Activated naive CD8-positive, alpha-beta T cell (primary cell): Measurements from ENCODE around the gene ABCC1.
"Not testable (repeated sequence)": the region's sequence is repeated elsewhere in the genome, so short reads cannot be mapped to it uniquely, and the experiment has no call there.

Experiments
- H3K27ac Mint-ChIP-seq: one replicate; pipeline ENCODE4 v1.8.0; 2021; ENCODE audit warnings: mixed read lengths
- H3K27me3 Mint-ChIP-seq: one replicate; pipeline ENCODE4 v1.8.0; 2021; ENCODE audit warnings: mixed read lengths
- H3K36me3 Mint-ChIP-seq: one replicate; pipeline ENCODE4 v1.8.0; 2021; ENCODE audit warnings: mixed read lengths
- H3K4me1 Mint-ChIP-seq: one replicate; pipeline ENCODE4 v1.8.0; 2021; ENCODE audit warnings: low read depth, mixed read lengths
- H3K4me3 Mint-ChIP-seq: one replicate; pipeline ENCODE4 v1.8.0; 2021; ENCODE audit warnings: mild to moderate bottlenecking, mixed read lengths
- H3K9me3 Mint-ChIP-seq: one replicate; pipeline ENCODE4 v1.8.0; 2021; ENCODE audit warnings: low read depth, mixed read lengths

The ABCC1 gene

DNA sequence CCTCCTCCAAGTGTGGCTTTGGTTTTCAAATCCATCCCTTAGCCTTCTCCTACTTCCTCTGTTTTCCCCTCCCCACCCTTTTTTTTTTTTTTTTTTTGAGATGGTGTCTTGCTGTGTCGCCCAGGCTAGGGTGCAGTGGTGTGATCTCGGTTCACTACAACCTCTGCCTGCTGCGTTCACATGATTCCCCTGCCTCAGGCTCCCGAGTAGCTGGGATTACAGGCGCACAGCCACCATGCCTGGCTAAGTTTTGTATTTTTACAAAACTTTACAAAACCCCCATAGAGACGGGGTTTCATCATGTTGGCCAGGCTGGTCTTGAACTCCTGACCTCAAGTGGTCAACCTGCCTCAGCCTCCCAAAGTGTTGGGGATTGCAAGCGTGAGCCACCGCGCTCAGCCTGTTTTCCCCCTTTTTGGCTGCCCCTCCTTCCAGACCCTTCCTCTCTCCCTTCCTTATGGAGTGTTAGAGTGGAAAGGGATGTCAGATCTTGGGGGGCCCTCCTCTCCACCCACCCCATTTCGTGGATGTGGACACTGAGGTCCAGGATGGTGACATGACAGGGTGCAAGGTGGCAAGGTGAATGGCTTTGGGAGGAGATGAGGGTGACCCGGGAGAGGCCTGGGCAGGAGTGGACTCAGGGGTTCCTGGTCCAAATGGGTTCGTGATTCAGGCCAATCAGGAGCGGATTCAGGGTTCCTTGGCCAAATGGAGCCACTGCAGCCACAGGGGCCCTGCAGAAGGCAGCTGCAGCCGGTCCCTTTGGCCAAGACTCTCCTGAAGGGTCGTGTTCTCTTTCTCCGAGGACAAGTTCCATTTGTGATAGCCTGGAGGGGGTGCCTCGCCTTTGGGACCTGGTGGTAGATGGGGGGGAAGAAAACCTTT, 4.8 kb downstream of the ABCC1 start:
- Mint-ChIP-seq H3K27ac (peak overlapping the region; percentile 84), H3K4me3 (no peak overlapping the region), H3K4me1 (peaks cover 65% of the 10 kb centered on the region), H3K9me3 (no peaks in the 10 kb centered on the region), H3K27me3 (no peaks in the 10 kb centered on the region), H3K36me3 (peaks cover 9% of the 10 kb centered on the region)

DNA sequence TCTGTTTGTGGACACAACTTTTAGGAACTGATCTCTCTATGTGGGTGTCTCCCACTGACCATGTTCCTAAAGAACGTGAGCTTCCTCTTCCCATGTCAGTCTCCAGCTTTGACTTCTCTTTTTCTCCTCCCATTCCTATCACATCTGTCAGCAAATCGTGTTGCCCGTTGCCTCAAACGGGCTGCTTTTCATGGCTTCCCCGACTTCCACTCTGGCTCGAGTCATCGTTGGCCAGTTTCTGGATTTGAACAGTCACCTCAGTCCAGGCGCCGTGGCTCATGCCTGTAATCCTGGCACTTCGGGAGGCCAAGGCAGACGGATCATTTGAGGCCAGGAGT, 5.4 kb downstream of the ABCC1 start:
- H3K9me3 Mint-ChIP-seq: no peaks in the 10 kb centered on the region
- H3K36me3 Mint-ChIP-seq: peaks cover 9% of the 10 kb centered on the region
- H3K4me1 Mint-ChIP-seq: peaks cover 71% of the 10 kb centered on the region
- H3K27ac Mint-ChIP-seq: peak overlapping the region; percentile 84
- H3K4me3 Mint-ChIP-seq: peak overlapping the region; percentile 27
- no peaks in the 10 kb centered on the region for H3K27me3 Mint-ChIP-seq

DNA sequence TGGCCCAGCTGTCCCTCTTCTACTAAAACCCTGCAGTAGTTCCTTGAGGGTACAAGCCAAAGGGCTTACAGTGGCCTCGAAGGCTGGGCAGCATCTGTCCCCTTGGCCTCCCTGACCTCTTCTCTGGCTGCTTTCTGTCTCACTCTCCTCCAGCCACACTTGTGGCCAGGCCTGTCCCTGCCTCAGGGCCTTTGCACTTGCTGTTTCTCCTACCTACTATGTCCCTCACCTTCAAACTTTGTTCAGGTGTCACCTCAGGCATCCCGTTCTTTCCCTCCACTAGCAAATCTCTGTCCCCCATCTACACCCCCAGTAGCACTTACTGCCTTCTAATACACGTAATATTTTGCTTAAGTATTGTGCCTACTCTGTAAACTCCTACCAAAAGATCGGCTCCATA, 6.0 kb downstream of the ABCC1 start:
- peaks cover 77% of the 10 kb centered on the region for H3K4me1 Mint-ChIP-seq
- peaks cover 9% of the 10 kb centered on the region for H3K36me3 Mint-ChIP-seq
- H3K27me3 Mint-ChIP-seq: no peaks in the 10 kb centered on the region
- peak overlapping the region; percentile 38 for H3K4me3 Mint-ChIP-seq
- no peaks in the 10 kb centered on the region for H3K9me3 Mint-ChIP-seq
- H3K27ac Mint-ChIP-seq: peak overlapping the region; percentile 84

DNA sequence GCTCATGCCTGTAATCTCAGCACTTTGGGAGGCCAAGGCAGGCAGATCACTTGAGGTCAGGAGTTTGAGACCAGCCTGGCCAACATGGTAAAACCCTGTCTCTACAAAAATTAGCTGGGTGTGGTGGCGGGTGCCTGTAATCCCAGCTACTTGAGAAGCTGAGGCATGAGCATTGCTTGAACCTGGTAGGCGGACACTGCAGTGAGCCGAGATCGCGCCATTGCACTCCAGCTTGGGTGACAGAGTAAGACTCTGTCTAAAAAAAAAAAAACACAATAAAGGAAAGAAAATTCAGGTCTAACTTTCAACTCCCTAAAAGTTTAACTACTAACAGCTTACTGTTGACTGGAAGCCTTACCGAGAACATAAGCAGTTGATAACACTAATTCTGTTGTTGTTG, 6.7 kb downstream of the ABCC1 start:
- H3K9me3 Mint-ChIP-seq, H3K4me3 Mint-ChIP-seq, H3K36me3 Mint-ChIP-seq, H3K27me3 Mint-ChIP-seq: not testable (repeated sequence)
- Mint-ChIP-seq H3K4me1 (peaks cover 81% of the 10 kb centered on the region), H3K27ac (peak overlapping the region; percentile 84)

DNA sequence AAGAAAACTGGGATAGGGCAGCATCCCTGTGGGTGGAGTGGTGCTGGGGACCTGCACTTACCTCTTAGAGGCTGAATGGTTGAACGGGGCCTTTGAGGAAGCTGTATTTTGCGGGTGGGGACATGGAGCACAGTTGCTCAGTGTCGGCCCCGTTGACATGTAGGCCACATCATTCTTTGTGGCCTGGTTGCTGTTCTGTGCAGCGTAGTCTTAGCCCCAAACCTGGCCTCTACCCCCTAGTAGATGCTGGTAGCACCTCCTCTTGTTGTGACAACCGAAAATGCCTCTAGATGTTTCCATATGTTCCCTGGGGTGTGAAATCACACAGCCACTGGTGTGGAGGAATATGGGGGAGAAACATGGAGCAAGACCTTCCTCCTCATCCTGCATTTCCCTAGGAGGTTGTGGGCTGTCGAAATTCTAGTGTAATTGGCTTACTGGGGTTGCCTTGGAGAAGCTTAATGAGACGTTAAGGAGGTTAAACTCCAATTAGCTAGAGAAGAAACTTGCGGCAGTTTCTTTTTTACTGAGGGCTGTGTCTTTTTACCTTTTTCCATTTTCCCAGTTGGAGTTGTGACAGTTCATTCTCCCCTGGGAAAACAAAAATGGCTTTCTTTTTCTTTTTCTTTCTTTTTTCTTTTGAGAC, 9.4 kb downstream of the ABCC1 start:
- no peaks in the 10 kb centered on the region for H3K9me3 Mint-ChIP-seq
- peak overlapping the region; percentile 97 for H3K27ac Mint-ChIP-seq
- no peaks in the 10 kb centered on the region for H3K27me3 Mint-ChIP-seq
- peaks cover 15% of the 10 kb centered on the region for H3K36me3 Mint-ChIP-seq
- peaks cover 83% of the 10 kb centered on the region for H3K4me1 Mint-ChIP-seq
- H3K4me3 Mint-ChIP-seq: peak overlapping the region; percentile 23

DNA sequence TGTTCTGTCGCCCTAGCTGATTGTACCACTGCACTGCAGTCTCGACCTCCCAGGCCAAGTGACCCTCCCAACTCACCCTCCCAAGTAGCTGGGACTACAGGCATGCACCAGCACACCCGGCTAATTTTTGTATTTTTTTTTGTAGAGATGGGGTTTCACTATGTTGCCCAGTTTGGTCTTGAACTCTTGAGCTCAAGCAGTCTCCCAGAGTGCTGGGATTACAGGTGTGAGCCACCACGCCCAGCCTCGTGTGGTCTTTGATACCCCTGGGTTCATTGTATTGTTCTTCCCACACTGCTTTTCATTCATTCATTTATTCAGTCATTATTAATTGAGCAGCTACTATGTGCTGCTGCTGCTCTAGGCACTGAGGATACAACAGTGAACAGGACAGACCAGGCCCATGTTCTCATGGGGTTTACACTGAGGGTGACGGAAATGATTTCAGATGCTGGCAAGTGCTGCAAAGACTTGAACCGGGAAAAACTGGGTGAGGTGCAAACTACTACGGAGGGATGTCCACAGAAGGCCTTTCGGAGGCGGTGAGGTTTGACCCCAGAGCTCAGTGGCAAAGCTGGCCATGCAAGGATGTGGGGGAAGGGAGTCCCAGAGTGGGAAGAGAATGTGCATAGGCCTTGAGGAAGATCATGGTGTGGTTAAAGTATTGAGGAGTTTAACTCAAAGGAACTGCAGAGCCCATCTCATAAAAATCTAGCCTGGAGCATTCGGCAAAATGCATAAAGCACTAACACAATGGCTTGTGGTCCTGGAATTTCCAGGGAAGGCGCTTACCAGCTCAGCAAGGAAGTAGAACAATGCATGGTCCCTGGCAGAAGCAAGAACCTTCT, 10.9 kb downstream of the ABCC1 start:
- H3K27ac Mint-ChIP-seq: peak overlapping the region; percentile 97
- H3K4me1 Mint-ChIP-seq: peaks cover 85% of the 10 kb centered on the region
- peak overlapping the region; percentile 70 for H3K4me3 Mint-ChIP-seq
- H3K9me3 Mint-ChIP-seq: no peaks in the 10 kb centered on the region
- H3K36me3 Mint-ChIP-seq: peaks cover 15% of the 10 kb centered on the region
- H3K27me3 Mint-ChIP-seq: no peaks in the 10 kb centered on the region

DNA sequence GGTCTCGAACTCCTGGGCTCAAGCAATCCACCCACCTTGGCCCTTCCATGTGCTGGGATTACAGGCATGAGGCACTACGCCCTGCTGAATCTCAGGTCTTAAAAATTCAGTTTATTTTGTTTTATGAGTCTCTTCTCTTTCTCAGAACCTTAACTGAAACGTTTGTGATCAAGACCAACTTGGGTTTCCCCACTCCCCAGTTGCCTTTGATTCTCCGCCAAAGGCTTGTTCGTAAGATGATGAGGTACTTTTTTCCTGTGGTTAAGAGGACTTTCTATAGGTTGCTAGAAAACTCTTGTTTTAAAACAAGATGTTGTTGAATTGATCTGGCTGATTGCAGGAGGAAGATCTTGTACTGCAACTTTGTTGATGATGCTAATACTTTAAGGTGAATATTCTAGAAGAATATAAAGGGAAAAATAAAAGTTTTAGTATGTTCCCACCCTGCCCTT, 11.7 kb downstream of the ABCC1 start:
- Mint-ChIP-seq H3K4me1 (peaks cover 84% of the 10 kb centered on the region), H3K27ac (peak overlapping the region; percentile 97), H3K36me3 (peaks cover 13% of the 10 kb centered on the region), H3K9me3 (no peaks in the 10 kb centered on the region), H3K27me3 (no peaks in the 10 kb centered on the region), H3K4me3 (peak overlapping the region; percentile 70)

DNA sequence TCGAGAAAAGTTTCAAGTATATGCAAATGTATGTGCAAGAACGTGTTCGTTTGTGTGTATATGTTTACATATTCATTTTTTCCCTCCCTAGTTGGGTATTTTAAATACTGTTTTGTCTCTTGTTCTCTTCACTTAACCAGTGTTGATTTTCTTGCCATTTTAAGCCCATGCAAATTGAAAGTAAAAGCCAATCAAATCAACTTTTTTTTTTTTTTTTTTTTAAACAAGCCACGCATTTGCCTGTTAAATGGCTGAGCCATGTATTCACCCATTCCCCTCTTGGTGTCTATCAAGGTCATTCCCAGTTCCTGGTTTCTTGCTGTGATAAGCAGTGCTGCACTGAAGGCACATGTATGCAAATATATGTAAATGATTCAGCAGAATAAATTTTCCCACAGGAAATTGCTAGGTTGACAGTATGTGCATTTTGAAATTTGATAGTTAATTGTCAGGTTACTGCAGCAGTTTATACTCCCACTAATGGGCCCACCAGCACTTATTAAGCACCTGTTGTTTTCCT, 12.2 kb downstream of the ABCC1 start:
- peak overlapping the region; percentile 70 for H3K4me3 Mint-ChIP-seq
- peaks cover 13% of the 10 kb centered on the region for H3K36me3 Mint-ChIP-seq
- H3K27me3 Mint-ChIP-seq: no peaks in the 10 kb centered on the region
- H3K9me3 Mint-ChIP-seq: no peaks in the 10 kb centered on the region
- peaks cover 81% of the 10 kb centered on the region for H3K4me1 Mint-ChIP-seq
- peak overlapping the region; percentile 97 for H3K27ac Mint-ChIP-seq

DNA sequence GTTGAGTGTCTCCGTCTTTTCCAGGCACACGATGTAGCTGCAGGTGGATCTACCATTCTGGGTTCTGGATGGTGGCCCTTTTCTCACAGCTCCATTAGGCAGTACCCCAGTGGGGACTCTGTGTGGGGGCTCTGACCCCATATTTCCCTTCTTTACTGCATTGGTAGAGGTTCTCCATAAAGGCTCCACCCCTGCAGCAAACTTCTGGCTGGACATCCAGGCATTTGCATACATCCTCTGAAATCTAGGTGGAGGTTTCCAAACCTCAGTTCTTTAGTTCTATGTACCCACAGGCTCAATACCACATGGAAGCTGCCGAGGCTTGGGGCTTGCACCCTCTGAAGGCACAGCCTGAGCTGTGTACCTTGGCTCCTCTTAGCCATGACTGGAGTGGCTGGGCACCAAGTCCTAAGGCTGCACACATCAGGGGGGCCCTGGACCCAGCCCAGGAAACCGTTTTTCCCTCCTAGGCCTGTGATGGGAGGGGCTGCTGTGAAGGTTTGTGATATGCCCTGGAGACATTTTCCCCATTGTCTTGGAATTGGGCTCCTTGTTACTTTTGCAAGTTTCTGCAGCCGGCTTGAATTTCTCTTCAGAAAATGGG, 14.0 kb downstream of the ABCC1 start:
- Mint-ChIP-seq H3K36me3 (peaks cover 13% of the 10 kb centered on the region), H3K9me3 (no peaks in the 10 kb centered on the region), H3K4me1 (peaks cover 85% of the 10 kb centered on the region), H3K27me3 (no peaks in the 10 kb centered on the region), H3K4me3 (peak overlapping the region; percentile 70), H3K27ac (peak overlapping the region; percentile 97)

DNA sequence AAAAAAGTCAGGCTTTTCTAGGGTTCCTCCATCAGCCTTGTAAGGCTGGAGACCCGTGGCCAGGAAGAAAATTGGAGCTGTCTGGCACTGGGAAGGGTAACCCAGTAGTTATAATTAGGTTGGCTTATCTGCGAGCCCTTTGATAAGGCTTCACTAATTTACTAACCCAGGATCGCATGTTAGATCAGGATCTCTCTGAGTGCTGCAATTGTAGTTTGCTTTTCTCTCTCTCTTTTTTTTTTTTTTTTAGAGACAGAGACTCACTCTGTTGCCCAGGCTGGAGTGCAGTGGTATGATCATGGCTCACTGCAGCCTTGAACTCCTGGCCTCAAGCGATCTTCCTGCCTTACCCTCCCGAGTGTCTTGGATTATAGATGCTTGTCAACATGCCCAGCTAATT, 17.0 kb downstream of the ABCC1 start:
- H3K4me3 Mint-ChIP-seq: no peak overlapping the region
- H3K9me3 Mint-ChIP-seq: peaks cover 4% of the 10 kb centered on the region
- peaks cover 22% of the 10 kb centered on the region for H3K36me3 Mint-ChIP-seq
- no peaks in the 10 kb centered on the region for H3K27me3 Mint-ChIP-seq
- peaks cover 66% of the 10 kb centered on the region for H3K4me1 Mint-ChIP-seq
- H3K27ac Mint-ChIP-seq: no peak overlapping the region

DNA sequence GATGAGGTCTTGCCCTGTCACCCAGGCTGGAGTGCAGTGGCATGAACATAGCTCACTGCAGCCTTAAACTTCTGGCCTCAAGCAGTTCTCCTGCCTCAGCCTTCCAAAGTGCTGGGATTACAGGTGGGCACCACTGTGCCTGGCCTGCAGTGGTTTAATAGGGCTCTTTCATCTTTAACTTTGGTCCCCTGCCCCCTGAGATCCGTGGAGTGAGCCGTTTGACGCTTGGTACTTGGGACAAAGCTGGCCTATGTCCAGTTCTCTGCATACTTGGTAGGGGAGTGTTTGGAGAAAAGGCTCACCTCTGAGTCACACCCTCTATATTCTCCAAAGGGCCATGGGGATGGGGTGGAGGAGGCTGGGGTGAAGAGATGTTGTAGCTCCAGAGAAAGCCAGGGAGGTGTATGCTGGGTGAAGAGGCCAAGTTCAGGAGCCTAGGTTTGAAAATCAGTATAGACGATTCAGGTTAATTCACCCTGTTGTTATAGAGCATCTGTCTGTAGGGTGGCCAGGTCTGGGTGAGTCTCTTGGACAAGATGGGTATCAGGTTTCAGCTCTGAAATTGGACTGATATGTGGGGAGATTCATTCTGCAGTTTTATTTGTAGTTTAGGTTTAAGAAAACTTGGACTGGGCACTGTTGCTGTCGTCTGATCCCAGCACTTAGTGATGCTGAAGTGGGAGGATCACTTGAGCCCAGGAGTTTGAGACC, 17.6 kb downstream of the ABCC1 start:
- peaks cover 25% of the 10 kb centered on the region for H3K36me3 Mint-ChIP-seq

DNA sequence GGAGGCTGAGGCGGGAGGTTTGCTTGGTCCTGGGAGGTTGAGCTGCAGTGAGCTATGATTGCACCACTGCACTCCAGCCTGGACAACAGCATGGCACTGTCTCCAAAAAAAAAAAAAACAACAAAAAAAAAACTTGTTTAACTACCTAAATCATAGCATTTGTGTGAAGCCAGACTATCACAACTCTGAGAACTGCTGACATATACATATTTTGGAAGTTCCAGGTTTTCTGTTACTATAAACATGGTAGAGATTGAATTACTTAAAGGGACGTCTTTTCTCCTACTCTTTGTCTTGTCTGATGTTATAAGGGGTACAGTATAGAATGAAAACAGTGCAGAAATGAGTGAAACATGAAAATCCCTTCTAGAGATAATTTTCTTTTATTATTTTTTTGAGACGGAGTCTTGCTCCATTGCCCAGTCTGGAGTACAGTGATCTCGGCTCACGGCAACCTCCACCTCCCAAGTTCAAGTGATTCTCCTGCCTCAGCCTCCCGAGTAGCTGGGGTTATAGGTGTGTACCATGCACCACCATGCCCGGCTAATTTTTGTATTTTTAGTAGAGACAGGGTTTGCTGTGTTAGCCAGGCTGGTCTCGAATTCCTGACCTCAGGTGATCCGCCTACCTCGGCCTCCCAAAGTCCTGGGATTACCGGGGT, 18.4 kb downstream of the ABCC1 start:
- Mint-ChIP-seq H3K4me1 (peaks cover 53% of the 10 kb centered on the region), H3K9me3 (peaks cover 4% of the 10 kb centered on the region), H3K27me3 (no peaks in the 10 kb centered on the region), H3K27ac (peak overlapping the region; percentile 34), H3K4me3 (no peak overlapping the region), H3K36me3 (peaks cover 25% of the 10 kb centered on the region)

More for the DNA sequence above, 17.6 kb downstream of the ABCC1 start:
- H3K9me3 Mint-ChIP-seq: peaks cover 4% of the 10 kb centered on the region
- H3K27me3 Mint-ChIP-seq: no peaks in the 10 kb centered on the region
- H3K4me3 Mint-ChIP-seq: no peak overlapping the region
- peaks cover 61% of the 10 kb centered on the region for H3K4me1 Mint-ChIP-seq
- H3K27ac Mint-ChIP-seq: peak overlapping the region; percentile 64

DNA sequence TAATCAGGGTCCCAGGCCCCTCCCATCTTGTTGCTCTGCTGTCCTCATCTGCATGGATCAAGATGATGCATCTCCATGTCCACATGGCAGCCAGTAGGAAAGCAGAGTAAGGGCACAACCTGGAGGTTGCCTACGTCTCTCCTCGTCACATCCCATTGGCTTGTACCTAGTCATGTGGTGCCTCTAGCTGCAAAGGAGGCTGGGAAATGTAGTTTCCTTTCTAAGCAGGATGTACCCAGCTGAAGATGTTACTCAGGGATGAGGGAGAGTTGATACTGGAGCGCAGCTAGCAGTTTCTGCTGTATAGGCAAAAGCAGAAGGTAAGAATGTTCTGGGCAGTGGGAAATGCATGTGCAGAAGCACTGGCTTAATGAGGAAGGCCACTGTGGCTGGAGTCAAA, 20.8 kb downstream of the ABCC1 start:
- Mint-ChIP-seq H3K4me1 (peaks cover 44% of the 10 kb centered on the region), H3K4me3 (no peak overlapping the region), H3K27me3 (no peaks in the 10 kb centered on the region)

More for the DNA sequence above, 20.8 kb downstream of the ABCC1 start:
- H3K36me3 Mint-ChIP-seq: peaks cover 22% of the 10 kb centered on the region
- H3K27ac Mint-ChIP-seq: no peak overlapping the region
- H3K9me3 Mint-ChIP-seq: peaks cover 4% of the 10 kb centered on the region
